ENCODE data around the gene LANCL3.

GRCh38 chrX:37553476-37553875 is 18.0 kb upstream of the LANCL3 start:
- TF ChIP-seq CTCF (conservative IDR thresholded peaks at IDR 0.05 in 1 of 2, IDR thresholded peaks at IDR 0.05 in 1 of 2; ENCODE audit: extremely low read depth in 1 of 2, insufficient read depth in 1 of 2, low read depth in 1 of 2, low read length in 2 of 2), result no peak
- TF ChIP-seq EZH2 (IDR thresholded peaks at IDR 0.05; ENCODE audit: borderline replicate concordance, low read length), result no peak

Data from mammary epithelial cell (primary cell).